PC-9 (cell line): ENCODE measurements around the gene NTMT1. TPM values are rescaled to one million over a fixed set of nuclear protein-coding genes. Genes with fewer than 3 reads are reported as not detected.

ENCODE experiments used
- BruUV-seq: library from RNA; stranded (reverse); fragments of 400-500 nt; replicated peaks from 2 replicates; lab custom pipeline; 2021; lab: Mats Ljungman, UMichigan
- CTCF ChIA-PET: fragments of 300-600 bp; sonication (Branson Sonifier 250); formaldehyde crosslinking; loops from one replicate; lab custom pipeline; 2022; ENCODE audit warnings: antibody characterized with exemption; lab: Charles Lee
- POLR2A ChIA-PET: fragments of 300-600 bp; sonication (Branson Sonifier 250); formaldehyde crosslinking; loops from one replicate; lab custom pipeline; 2022; ENCODE audit warnings: antibody characterized with exemption; ENCODE audit not compliant: unreplicated experiment; lab: Charles Lee
- DNase-seq, 2 experiments: peaks; one replicate each; pipeline versions ENCODE4 v3.0.0 to v3.0.0-alpha.2; 2015 to 2022; ENCODE audit warnings: mixed read lengths in 1 of 2
- H2AFZ ChIP-seq: fragments of 200-600 bp; sonication (generic); 2 replicates; pipeline ENCODE4 v1.8.1; 2017; ENCODE audit warnings: antibody characterized with exemption
- H3F3A ChIP-seq: fragments of 200-600 bp; sonication (generic); 2 replicates; pipeline ENCODE4 v1.8.1; 2017; ENCODE audit warnings: antibody characterized with exemption, mild to moderate bottlenecking, low read depth; ENCODE audit not compliant: insufficient read depth
- H3K27ac ChIP-seq: fragments of 200-600 bp; sonication (generic); 2 replicates; pipeline ENCODE4 v1.6.1; 2016; ENCODE audit warnings: mixed run types
- H3K27me3 ChIP-seq: fragments of 200-600 bp; sonication (generic); 2 replicates; pipeline ENCODE4 v1.6.1; 2016; ENCODE audit warnings: low read depth, mixed run types; ENCODE audit not compliant: insufficient read depth
- H3K36me3 ChIP-seq: fragments of 200-600 bp; sonication (generic); 2 replicates; pipeline ENCODE4 v1.6.1; 2016; ENCODE audit warnings: low read depth, mixed run types
- H3K4me1 ChIP-seq: fragments of 200-600 bp; sonication (generic); replicated peaks from 2 replicates; pipeline ENCODE4 v1.6.1; 2016; ENCODE audit warnings: mixed run types; ENCODE audit not compliant: insufficient read depth
- H3K4me2 ChIP-seq: fragments of 200-600 bp; sonication (generic); 2 replicates; pipeline ENCODE4 v1.6.1; 2017; ENCODE audit warnings: mixed run types
- H3K4me3 ChIP-seq: fragments of 200-600 bp; sonication (generic); 2 replicates; pipeline ENCODE4 v1.6.1; 2016; ENCODE audit warnings: mixed run types
- H3K79me2 ChIP-seq: fragments of 200-600 bp; sonication (generic); 2 replicates; pipeline ENCODE4 v1.6.1; 2017; ENCODE audit warnings: low read depth, mixed run types
- H3K9me2 ChIP-seq: fragments of 200-600 bp; sonication (generic); 2 replicates; pipeline ENCODE4 v1.8.1; 2017; ENCODE audit warnings: mild to moderate bottlenecking; ENCODE audit not compliant: insufficient read depth
- H3K9me3 ChIP-seq: fragments of 200-600 bp; sonication (generic); 2 replicates; pipeline ENCODE4 v1.8.1; 2016; ENCODE audit warnings: low read depth; ENCODE audit not compliant: insufficient read depth
- H4K20me1 ChIP-seq: fragments of 200-600 bp; sonication (generic); 2 replicates; pipeline ENCODE4 v1.8.1; 2017; ENCODE audit not compliant: insufficient read depth
- EZH2 ChIP-seq: fragments of 200-600 bp; sonication (generic); IDR thresholded peaks from 2 replicates; pipeline ENCODE4 v1.8.0; 2017; ENCODE audit warnings: antibody characterized with exemption, low read depth
- intact Hi-C: fragments of 100-400 bp; cut with micrococcal nuclease; formaldehyde crosslinking; loops from one replicate; pipeline ENCODE4 v1.10.0; 2022; ENCODE audit not compliant: unreplicated experiment
- total RNA-seq: library from RNA; stranded (reverse); gene quantifications from 2 replicates; pipeline ENCODE4 v1.2.3, GENCODE V29; 2021
- TF ChIP-seq, protein P1 (sequence below): fragments of 200-600 bp; sonication (generic); conservative IDR thresholded peaks from 2 replicates; pipeline ENCODE4 v1.6.1; 2017; ENCODE audit warnings: mixed run types, antibody characterized with exemption, mild to moderate bottlenecking, moderate library complexity

The NTMT1 gene
- total RNA-seq, 1 experiment from 2014 or later = 52.5 TPM

DNA sequence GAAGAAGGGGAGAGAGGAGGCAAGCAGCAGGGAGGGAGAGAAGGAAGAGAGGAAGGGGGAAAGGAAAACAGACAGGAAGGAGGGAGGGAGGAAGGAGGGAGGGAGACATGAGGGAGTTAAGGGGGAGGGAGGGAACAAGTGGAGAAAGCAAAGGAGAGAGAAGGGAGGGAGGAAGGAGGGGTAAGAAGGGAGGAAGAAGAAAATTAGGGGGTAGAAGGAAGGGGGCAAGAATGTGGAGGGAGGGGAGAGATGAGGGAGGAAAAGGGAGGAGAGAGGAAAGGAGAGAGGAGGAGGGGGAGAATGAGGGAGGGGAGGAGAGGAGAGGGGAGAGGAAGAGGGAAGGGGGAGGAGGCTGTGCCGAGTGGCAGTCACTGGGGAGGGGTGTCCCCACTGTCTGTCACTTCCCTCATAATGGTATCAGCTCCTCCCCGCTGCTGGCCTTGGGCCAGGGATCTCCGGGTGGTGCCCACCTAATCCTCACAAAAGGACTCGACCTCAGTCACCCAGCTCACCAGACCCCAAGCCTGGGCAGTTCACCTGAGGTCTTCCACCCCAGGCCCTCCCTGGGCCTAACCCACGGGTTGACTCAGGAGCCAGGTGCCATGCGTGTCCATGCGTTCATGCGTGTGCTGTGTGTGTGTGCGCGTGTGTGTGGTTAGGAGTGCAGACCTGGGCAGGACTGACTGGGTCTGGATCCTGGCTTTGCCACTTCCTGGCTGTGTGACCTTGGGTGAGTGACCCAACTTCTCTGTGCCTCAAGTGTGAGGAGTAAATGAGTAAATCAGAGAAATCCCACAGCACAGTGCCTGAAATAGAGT is 23.2 kb upstream of the NTMT1 start:
- Histone ChIP-seq H2AFZ (no peak overlapping the region), H3K4me2 (no peak overlapping the region), H3K27ac (no peak overlapping the region), H4K20me1 (no peaks in the 10 kb centered on the region), H3K9me3 (no peaks in the 10 kb centered on the region), H3F3A (peaks cover 30% of the 10 kb centered on the region), H3K79me2 (no peaks in the 10 kb centered on the region), H3K9me2 (no peaks in the 10 kb centered on the region), H3K27me3 (no peaks in the 10 kb centered on the region), H3K4me1 (peaks cover 30% of the 10 kb centered on the region), H3K4me3 (no peak overlapping the region), H3K36me3 (no peaks in the 10 kb centered on the region)
- DNase-seq = no peak
- no TSS peak for BruUV-seq
- POLR2A ChIA-PET = no interaction called here
- TF ChIP-seq EZH2 = no peak
- TF ChIP-seq, protein P1, sequence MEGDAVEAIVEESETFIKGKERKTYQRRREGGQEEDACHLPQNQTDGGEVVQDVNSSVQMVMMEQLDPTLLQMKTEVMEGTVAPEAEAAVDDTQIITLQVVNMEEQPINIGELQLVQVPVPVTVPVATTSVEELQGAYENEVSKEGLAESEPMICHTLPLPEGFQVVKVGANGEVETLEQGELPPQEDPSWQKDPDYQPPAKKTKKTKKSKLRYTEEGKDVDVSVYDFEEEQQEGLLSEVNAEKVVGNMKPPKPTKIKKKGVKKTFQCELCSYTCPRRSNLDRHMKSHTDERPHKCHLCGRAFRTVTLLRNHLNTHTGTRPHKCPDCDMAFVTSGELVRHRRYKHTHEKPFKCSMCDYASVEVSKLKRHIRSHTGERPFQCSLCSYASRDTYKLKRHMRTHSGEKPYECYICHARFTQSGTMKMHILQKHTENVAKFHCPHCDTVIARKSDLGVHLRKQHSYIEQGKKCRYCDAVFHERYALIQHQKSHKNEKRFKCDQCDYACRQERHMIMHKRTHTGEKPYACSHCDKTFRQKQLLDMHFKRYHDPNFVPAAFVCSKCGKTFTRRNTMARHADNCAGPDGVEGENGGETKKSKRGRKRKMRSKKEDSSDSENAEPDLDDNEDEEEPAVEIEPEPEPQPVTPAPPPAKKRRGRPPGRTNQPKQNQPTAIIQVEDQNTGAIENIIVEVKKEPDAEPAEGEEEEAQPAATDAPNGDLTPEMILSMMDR = no peak
- CTCF ChIA-PET = interaction anchor here (0.6 kb wide), 1 partner anchor 585 kb away, joined by 3 read pairs; no protein-coding TSS in a partner anchor
- intact Hi-C loops = no loop called here

DNA sequence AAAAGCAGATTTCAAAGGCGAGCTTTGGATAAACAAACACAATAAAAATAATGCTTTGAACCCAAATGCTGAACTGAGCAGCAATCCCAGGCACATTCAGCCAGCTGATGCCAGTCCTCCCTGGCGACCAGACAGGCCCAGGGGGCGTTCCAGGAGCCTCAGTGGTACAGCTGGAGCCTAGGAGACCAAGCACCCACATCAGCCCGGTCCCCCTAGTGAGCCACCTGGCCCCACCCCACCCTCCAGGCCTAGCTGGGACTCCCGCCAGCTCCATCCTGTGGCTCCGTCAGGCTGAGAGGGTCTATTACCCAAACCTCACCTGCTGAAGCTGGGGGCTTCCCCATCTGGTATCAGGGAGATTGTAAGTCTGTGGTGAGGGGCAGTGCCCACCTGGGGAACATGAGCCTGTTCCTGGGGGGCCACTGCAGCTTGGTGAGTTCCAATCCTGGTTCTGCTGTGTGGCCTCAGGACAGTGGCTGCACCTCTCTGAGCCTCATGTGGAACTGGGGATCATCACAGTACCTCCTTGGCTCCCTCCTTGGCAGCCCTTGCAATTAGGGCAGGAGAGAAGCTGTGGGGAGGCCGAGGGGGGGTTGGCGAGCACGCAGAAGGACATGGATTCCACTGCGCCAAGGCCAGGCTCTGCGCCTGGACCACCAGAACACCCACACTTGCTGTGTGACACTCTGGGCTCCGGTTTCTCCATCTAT is 21.8 kb upstream of the NTMT1 start:
- CTCF ChIA-PET = interaction anchor here (0.6 kb wide), 2 partner anchors 19 to 109 kb away, joined by 3 read pairs; no protein-coding TSS in a partner anchor
- POLR2A ChIA-PET = interaction anchor here (0.6 kb wide), 1 partner anchor 99 kb away, joined by 5 read pairs; no protein-coding TSS in a partner anchor
- intact Hi-C loops = no loop called here

DNA sequence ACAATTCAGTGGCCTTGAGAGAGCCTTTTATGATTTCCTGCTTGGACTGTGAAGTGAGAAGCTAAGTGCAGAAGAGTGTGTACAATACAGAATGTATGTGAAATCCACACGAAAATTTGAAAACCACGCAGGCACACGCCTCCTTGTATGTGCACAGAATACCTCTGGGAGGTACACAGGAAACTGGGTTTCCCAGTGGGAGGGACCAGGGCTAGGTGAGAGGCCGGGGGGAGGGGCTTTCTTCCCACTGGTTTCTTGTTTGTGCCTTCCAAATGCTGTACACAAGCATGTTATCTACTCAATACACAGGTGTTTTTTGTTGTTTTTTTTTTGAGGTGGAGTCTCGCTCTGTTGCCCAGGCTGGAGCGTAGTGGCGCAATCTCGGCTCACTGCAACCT is 21.2 kb upstream of the NTMT1 start:
- no TSS peak for BruUV-seq
- no peaks in the 10 kb centered on the region for H4K20me1 ChIP-seq
- DNase-seq = peak in 1 of 2 experiments; percentile 29
- no peaks in the 10 kb centered on the region for H3K79me2 ChIP-seq
- peaks cover 35% of the 10 kb centered on the region for H3K4me1 ChIP-seq
- POLR2A ChIA-PET = no interaction called here
- no peaks in the 10 kb centered on the region for H3K27me3 ChIP-seq
- no peak overlapping the region for H3K4me2 ChIP-seq
- H3K36me3 ChIP-seq = no peaks in the 10 kb centered on the region
- TF ChIP-seq, protein P1 = no peak
- no peak for TF ChIP-seq EZH2
- no peak overlapping the region for H3K27ac ChIP-seq
- H2AFZ ChIP-seq = no peak overlapping the region
- peaks cover 31% of the 10 kb centered on the region for H3F3A ChIP-seq
- intact Hi-C loops = no loop called here
- no peaks in the 10 kb centered on the region for H3K9me3 ChIP-seq
- no peaks in the 10 kb centered on the region for H3K9me2 ChIP-seq
- CTCF ChIA-PET = interaction anchor here (0.6 kb wide), 1 partner anchor 19 kb away, joined by 3 read pairs; no protein-coding TSS in a partner anchor
- H3K4me3 ChIP-seq = no peak overlapping the region

More for the DNA sequence above, 21.8 kb upstream of the NTMT1 start:
- Histone ChIP-seq H2AFZ (no peak overlapping the region), H3K4me2 (no peak overlapping the region), H3K36me3 (no peaks in the 10 kb centered on the region), H3K79me2 (no peaks in the 10 kb centered on the region), H3K27ac (no peak overlapping the region), H3F3A (peaks cover 31% of the 10 kb centered on the region), H3K4me1 (peaks cover 29% of the 10 kb centered on the region), H3K4me3 (no peak overlapping the region), H3K9me3 (no peaks in the 10 kb centered on the region), H4K20me1 (no peaks in the 10 kb centered on the region), H3K27me3 (no peaks in the 10 kb centered on the region), H3K9me2 (no peaks in the 10 kb centered on the region)
- no peak for TF ChIP-seq EZH2
- TF ChIP-seq, protein P1 = no peak
- no peak for DNase-seq
- BruUV-seq = no TSS peak
